Adrenal gland (tissue), 5 donors: ENCODE measurements around the gene SIDT2.

ENCODE experiments used
- POLR2A ChIP-seq, 2 donors: fragments of 450-650 bp; IDR thresholded peaks; one replicate each; pipeline ENCODE4 v1.6.1; 2017; ENCODE audit warnings: antibody characterized with exemption in 2 of 2, mild to moderate bottlenecking in 2 of 2, moderate library complexity in 1 of 2
- TF ChIP-seq, protein P1 (sequence below), 6 experiments: fragments of 450-650 bp in 4 of 6; fragments of 200-600 bp in 2 of 6; sonication (generic) in 1 of 6; IDR thresholded peaks; 1 replicate in 5 of 6; 2 replicates in 1 of 6; pipeline versions ENCODE4 v1.5.1 to v1.8.0; 2016 to 2021; ENCODE audit warnings: antibody characterized with exemption in 6 of 6, mild to moderate bottlenecking in 2 of 6, moderate library complexity in 1 of 6
- donor health status: DM: no; HTN: no; CAD: no.

DNA sequence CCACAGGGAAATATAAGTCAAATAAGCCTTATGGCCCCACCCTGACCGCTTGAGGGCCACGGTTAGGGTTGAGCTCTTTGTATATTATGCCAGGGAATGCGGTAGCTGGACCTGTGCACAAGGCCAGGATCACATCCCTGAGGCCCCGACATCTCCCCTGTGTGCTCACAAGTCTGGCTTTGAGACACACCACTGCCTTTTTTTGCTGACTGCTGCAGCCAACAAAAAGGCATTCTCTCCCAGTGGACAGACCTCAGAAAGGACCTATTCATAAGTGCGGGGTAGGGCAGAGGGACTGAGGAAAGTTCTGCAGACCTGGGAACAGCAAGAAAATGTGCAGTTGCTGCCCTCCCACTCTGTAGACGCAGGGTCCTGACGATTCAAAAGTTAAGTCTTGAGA is 3.4 kb upstream of the SIDT2 start:
- TF ChIP-seq, protein P1, sequence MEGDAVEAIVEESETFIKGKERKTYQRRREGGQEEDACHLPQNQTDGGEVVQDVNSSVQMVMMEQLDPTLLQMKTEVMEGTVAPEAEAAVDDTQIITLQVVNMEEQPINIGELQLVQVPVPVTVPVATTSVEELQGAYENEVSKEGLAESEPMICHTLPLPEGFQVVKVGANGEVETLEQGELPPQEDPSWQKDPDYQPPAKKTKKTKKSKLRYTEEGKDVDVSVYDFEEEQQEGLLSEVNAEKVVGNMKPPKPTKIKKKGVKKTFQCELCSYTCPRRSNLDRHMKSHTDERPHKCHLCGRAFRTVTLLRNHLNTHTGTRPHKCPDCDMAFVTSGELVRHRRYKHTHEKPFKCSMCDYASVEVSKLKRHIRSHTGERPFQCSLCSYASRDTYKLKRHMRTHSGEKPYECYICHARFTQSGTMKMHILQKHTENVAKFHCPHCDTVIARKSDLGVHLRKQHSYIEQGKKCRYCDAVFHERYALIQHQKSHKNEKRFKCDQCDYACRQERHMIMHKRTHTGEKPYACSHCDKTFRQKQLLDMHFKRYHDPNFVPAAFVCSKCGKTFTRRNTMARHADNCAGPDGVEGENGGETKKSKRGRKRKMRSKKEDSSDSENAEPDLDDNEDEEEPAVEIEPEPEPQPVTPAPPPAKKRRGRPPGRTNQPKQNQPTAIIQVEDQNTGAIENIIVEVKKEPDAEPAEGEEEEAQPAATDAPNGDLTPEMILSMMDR (IDR thresholded peaks at IDR 0.05) = no peak
- no peak for TF ChIP-seq POLR2A (IDR thresholded peaks at IDR 0.05)
